Muscle layer of colon (tissue), 2 donors: ENCODE measurements around the gene EFTUD2.
"Not testable (repeated sequence)": the region's sequence is repeated elsewhere in the genome, so short reads cannot be mapped to it uniquely, and the experiment has no call there.

ENCODE experiments used
- H3K27ac ChIP-seq: one replicate; pipeline ENCODE4 v1.7.0; 2013; ENCODE audit warnings: low read depth, mild to moderate bottlenecking, low read length, moderate library complexity
- H3K27me3 ChIP-seq, 2 donors: one replicate each; pipeline ENCODE4 v1.7.0; 2013; ENCODE audit warnings: low read length in 2 of 2, mild to moderate bottlenecking in 2 of 2; ENCODE audit not compliant: insufficient read depth in 2 of 2, control insufficient read depth in 1 of 2
- H3K36me3 ChIP-seq: one replicate; pipeline ENCODE4 v1.7.0; 2013; ENCODE audit warnings: mild to moderate bottlenecking, low read length; ENCODE audit not compliant: insufficient read depth
- H3K4me1 ChIP-seq: one replicate; pipeline ENCODE4 v1.7.0; 2013; ENCODE audit warnings: mild to moderate bottlenecking, low read length; ENCODE audit not compliant: insufficient read depth
- H3K4me3 ChIP-seq, 2 donors: one replicate each; pipeline ENCODE4 v1.7.0; 2013; ENCODE audit warnings: low read length in 2 of 2, low read depth in 1 of 2, mild to moderate bottlenecking in 1 of 2, moderate library complexity in 1 of 2
- H3K9ac ChIP-seq: one replicate; pipeline ENCODE4 v1.7.0; 2013; ENCODE audit warnings: low read length
- H3K9me3 ChIP-seq: one replicate; pipeline ENCODE4 v1.7.0; 2013; ENCODE audit warnings: mild to moderate bottlenecking, low read length
- donor health status: abdominal sarcoma.
- donor health status: Adenocarcinoma of cecum.

The EFTUD2 gene

DNA sequence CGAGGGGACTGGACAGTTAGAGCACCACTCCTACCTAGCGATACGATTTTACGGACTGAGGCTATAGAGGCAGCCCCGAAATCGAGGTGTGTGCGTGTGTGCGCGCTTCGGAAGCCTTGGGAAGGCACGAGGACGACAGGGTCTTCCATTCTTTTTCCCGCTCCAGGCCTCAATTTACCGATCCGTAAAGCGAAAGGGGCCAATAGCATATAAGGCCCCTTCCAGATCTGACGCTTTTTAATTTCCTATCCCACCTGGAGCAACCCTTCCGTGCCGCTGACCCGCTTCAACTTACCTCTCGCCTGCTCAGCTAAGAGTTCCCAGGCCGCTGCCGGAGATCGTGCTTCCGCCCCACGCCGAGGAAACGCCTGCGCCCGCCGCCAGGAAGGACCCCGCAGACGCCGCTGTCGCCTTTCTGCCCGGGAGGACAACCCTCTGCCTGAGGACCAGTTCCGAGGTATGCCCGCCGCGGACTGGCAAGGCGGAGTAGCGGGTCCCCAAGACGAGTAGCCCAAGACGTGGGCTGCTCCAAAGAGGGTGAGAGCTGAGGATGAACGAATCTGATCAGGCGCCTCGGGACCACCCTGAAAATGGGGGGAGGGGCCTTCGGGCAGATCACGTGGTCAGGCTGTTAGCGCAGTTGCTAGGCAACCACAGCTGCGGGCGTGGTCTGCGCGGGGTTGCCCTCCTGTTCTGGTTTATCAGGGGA, at the start of gene EFTUD2:
EFTUD2 (minus strand) TSS at position 372 of the 709 bp plus-strand sequence. CDS start 4,924 bp downstream, outside the sequence.
- H3K9ac ChIP-seq: peak within 1 kb of the TSS; percentile 93
- peaks cover 25% of the 10 kb centered on the region for H3K4me1 ChIP-seq
- H3K9me3 ChIP-seq: no peaks in the 10 kb centered on the region
- no peaks in the 10 kb centered on the region for H3K27me3 ChIP-seq
- H3K36me3 ChIP-seq: no peaks in the 10 kb centered on the region
- peak within 1 kb of the TSS; percentile 86 to 97 for H3K4me3 ChIP-seq
- H3K27ac ChIP-seq: peak within 1 kb of the TSS; percentile 96

DNA sequence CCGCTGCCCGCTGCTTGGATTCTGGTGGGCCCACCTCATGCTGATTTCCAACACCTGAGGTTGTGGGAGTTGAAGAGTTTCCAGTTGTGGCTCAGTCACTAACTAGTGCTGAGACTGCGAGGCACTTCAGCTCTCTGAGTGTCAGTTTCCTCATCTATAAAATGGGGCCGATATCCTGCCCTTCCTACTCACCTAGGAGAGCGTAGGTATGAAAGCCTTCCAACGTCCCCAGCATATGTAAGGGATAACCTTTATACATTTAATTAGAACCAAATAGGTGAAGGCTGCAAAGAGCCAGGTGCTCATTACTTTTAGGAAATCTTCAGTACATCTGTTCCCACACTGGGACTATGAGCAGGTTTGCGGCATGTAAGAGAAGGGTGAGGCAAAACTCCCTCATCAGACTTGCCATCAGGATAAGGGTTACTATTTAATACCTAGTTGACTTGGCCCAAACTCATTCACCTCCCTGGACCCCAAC, 49.1 kb upstream of the EFTUD2 start:
- no peaks in the 10 kb centered on the region for H3K36me3 ChIP-seq
- peaks cover 6% of the 10 kb centered on the region for H3K4me1 ChIP-seq
- H3K27ac ChIP-seq: peak overlapping the region; percentile 76
- H3K27me3 ChIP-seq: no peaks in the 10 kb centered on the region
- H3K9me3 ChIP-seq: no peaks in the 10 kb centered on the region
- H3K4me3 ChIP-seq: peak overlapping the region; percentile 71 to 86
- peak overlapping the region; percentile 28 for H3K9ac ChIP-seq

DNA sequence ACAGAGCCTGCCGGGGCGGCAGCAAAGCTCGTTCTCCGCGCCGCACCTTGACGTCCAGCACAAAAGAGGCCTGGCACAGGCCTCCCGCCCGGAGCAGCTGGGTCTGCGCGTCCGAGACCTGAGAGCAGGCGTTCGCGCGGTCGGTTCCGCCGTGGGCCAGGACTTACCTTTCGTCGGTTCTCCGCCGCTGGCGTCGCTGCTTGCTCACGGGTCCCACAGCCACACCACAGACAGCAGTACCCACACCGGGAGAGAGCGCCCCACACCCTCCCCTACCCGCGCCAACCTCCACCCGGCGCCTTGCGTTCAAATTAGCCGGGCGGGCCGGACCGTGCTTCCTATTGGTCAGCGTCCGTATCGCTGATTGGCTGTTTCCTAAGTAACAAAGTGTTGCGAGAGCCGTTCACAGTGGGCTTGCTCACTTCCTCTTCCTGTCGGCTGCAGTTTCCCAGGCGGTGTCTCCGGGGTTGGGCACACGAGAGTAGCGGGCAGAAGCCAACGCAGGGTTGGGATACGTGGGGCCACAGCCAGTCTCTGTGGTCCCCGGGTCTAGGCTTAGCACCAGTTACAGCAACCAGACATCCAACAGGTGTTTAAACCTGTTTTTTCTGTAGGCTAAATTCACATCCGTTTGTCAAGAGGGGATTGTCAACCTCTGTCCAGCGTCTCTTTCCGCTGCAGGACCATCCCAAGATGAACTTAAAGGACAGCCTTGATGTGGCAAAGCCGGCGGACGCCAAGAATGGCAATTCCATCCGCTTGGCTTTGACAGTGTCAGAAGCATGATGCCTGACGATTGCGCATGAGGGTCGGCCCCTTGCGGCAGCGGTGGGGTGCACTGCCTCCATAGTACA, 48.4 kb upstream of the EFTUD2 start, which contains the start of gene KIF18B:
KIF18B (minus strand) TSS at position 313 of the 854 bp plus-strand sequence. CDS start 11,429 bp downstream, outside the sequence.
- H3K27ac ChIP-seq: peak within 1 kb of the TSS; percentile 76
- peak within 1 kb of the TSS; percentile 28 for H3K9ac ChIP-seq
- peak within 1 kb of the TSS; percentile 71 to 86 for H3K4me3 ChIP-seq
- H3K36me3 ChIP-seq: no peaks in the 10 kb centered on the region
- H3K9me3 ChIP-seq: no peaks in the 10 kb centered on the region
- H3K4me1 ChIP-seq: peaks cover 6% of the 10 kb centered on the region
- no peaks in the 10 kb centered on the region for H3K27me3 ChIP-seq

GRCh38 chr17:44945652-44946051, 46.4 kb upstream of the EFTUD2 start:
- H3K9ac ChIP-seq: not testable (repeated sequence)

GRCh38 chr17:44942456-44942855, 43.2 kb upstream of the EFTUD2 start:
- Histone ChIP-seq H3K4me3 (no peak overlapping the region), H3K27ac (no peak overlapping the region), H3K9ac (no peak overlapping the region), H3K9me3 (no peaks in the 10 kb centered on the region), H3K4me1 (no peaks in the 10 kb centered on the region), H3K36me3 (no peaks in the 10 kb centered on the region), H3K27me3 (no peaks in the 10 kb centered on the region)

More at GRCh38 chr17:44945652-44946051, 46.4 kb upstream of the EFTUD2 start:
- H3K9me3 ChIP-seq, H3K4me3 ChIP-seq, H3K36me3 ChIP-seq, H3K27ac ChIP-seq, H3K27me3 ChIP-seq, H3K4me1 ChIP-seq: not testable (repeated sequence)

GRCh38 chr17:44941712-44942331, 42.6 kb upstream of the EFTUD2 start:
- Histone ChIP-seq H3K27me3 (no peaks in the 10 kb centered on the region), H3K9ac (no peak overlapping the region), H3K9me3 (no peaks in the 10 kb centered on the region), H3K4me1 (no peaks in the 10 kb centered on the region), H3K4me3 (no peak overlapping the region), H3K27ac (no peak overlapping the region), H3K36me3 (no peaks in the 10 kb centered on the region)

GRCh38 chr17:44940768-44941167, 41.5 kb upstream of the EFTUD2 start:
- Histone ChIP-seq H3K9ac (no peak overlapping the region), H3K27ac (no peak overlapping the region), H3K4me3 (no peak overlapping the region), H3K9me3 (no peaks in the 10 kb centered on the region), H3K4me1 (no peaks in the 10 kb centered on the region), H3K27me3 (no peaks in the 10 kb centered on the region), H3K36me3 (no peaks in the 10 kb centered on the region)

DNA sequence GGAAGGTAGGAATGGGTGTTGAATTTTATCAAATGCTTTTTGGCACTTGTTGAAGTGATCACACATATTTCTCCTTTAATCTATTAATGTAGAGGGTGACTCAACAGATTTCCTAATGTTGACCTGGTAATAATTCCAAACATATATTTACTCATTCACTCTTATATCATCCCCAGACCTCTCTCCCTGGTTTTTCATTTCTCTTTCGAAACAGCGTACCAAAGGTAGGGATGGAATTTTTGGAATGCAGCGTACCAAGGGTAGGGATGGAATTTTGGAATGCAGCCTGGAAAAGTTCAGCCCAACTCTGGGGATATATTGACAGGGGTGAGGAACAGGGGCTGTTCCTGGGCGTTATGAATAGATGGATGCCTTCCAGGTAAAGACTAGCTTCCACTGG, 41.1 kb upstream of the EFTUD2 start:
- Histone ChIP-seq H3K27ac (no peak overlapping the region), H3K9me3 (no peaks in the 10 kb centered on the region), H3K4me3 (no peak overlapping the region), H3K36me3 (no peaks in the 10 kb centered on the region), H3K4me1 (no peaks in the 10 kb centered on the region), H3K27me3 (no peaks in the 10 kb centered on the region), H3K9ac (no peak overlapping the region)

DNA sequence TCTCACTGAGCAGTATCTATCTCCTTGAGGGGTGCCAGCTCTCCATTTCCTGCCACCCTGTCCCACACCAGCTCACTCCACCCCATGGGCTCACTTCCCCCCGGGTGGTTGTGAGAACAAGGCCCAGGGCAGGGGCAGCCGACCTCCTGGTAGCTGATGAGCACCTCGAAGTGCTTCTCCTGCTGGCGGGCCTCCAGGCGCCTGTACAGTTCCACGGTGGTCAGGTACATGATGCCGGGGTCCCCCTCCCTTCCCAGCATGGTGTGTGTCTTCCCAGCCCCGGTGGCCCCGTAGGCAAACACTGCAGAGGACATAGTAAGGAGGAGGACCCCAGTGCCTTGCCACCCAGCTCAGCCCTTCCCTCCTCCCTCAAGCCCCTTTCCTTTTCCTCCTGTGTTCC, 35.9 kb upstream of the EFTUD2 start:
- Histone ChIP-seq H3K4me1 (no peaks in the 10 kb centered on the region), H3K27ac (no peak overlapping the region), H3K27me3 (no peaks in the 10 kb centered on the region)

DNA sequence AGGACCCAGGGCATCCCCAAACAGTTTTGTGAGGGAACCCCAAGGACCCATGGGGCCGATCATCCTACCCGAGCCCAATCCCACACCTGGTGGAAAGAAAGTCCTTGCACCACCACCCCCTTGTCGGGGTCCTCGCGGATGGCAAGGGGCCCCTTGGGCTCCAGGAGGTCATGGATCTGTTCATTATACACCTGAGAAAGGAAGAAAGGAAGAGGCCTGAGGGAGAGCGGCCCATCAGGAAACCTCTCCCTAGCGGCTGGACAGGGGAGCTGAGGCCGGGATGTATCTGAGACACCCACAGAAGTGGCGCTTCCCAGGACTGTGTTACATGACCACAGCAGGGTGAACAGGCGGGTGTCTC, 35.5 kb upstream of the EFTUD2 start:
- Histone ChIP-seq H3K9me3 (no peaks in the 10 kb centered on the region), H3K27me3 (no peaks in the 10 kb centered on the region), H3K4me3 (no peak overlapping the region), H3K4me1 (no peaks in the 10 kb centered on the region), H3K27ac (no peak overlapping the region), H3K9ac (no peak overlapping the region), H3K36me3 (no peaks in the 10 kb centered on the region)

More for the DNA sequence above, 35.9 kb upstream of the EFTUD2 start:
- Histone ChIP-seq H3K9ac (no peak overlapping the region), H3K4me3 (no peak overlapping the region), H3K36me3 (no peaks in the 10 kb centered on the region), H3K9me3 (no peaks in the 10 kb centered on the region)
